ENCODE measurements around the gene EFNA5.
A peak's percentile ranks its signal among the peaks of the same experiment; 100 is the strongest.

DNA sequence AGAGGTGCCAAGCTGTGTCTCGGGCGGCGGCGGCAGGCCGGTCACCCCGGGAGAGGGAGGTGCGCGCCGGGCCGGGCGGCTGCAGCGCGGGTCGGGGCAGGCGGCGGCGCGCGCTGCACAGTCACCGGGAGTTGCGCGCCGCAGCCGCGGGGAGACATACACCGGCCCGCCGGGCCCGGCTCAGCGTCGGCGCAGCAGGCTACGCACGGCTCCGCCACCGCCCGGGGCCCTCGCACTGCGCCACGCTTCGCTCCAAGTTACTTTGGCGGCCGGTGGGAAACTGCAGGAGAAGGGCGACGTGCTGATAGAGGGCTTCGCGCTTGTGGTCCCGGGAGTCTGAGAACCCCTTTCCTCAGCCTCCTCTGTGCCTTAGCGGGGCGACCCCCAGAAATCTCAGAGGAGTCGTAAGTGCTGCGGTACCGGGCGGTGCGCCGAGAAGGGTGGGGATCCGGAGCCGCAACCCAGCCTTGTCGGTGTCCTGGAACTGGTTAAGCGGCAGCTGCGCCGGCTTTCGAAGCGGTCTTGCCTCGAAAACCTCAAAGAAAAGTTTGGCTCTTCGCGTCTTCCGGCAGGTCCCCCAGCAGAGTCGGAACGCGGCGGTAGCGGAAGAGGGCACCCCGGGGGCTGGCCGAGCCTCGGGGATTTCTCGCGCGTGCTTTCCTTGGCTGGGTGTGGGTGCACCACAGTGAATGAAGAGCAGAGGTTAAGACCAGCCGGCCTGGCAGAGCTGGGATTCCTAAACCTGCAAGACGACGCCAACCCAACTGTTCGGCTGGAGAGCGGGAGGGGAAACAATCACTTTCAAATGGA, at the start of gene EFNA5:
- TF ChIP-seq CBX5 (IDR thresholded peaks at IDR 0.05; ENCODE audit: low read depth) (no peak), SPI1 (IDR thresholded peaks at IDR 0.05; ENCODE audit: borderline replicate concordance, insufficient read depth, low read depth, low read length) (no peak), RCOR1 (conservative IDR thresholded peaks at IDR 0.05; ENCODE audit: low read depth, low read length) (no peak), POLR2A (IDR thresholded peaks at IDR 0.05; ENCODE audit: low read depth, low read length) (no peak; the same call in 1 of the 2 replicates), HDGF (IDR thresholded peaks at IDR 0.05) (no peak), FOS (IDR thresholded peaks at IDR 0.05; ENCODE audit: borderline replicate concordance, extremely low read depth, insufficient read length) (no peak), CBFB (IDR thresholded peaks at IDR 0.05; ENCODE audit: low read depth) (no peak), GABPA (IDR thresholded peaks at IDR 0.05; ENCODE audit: low read depth) (0 out of 2 replicates have a peak, but pooled peaks have one; percentile 34), BRCA1 (IDR thresholded peaks at IDR 0.05; ENCODE audit: low read depth, low read length) (no peak)
- TF ChIP-seq, protein P1, sequence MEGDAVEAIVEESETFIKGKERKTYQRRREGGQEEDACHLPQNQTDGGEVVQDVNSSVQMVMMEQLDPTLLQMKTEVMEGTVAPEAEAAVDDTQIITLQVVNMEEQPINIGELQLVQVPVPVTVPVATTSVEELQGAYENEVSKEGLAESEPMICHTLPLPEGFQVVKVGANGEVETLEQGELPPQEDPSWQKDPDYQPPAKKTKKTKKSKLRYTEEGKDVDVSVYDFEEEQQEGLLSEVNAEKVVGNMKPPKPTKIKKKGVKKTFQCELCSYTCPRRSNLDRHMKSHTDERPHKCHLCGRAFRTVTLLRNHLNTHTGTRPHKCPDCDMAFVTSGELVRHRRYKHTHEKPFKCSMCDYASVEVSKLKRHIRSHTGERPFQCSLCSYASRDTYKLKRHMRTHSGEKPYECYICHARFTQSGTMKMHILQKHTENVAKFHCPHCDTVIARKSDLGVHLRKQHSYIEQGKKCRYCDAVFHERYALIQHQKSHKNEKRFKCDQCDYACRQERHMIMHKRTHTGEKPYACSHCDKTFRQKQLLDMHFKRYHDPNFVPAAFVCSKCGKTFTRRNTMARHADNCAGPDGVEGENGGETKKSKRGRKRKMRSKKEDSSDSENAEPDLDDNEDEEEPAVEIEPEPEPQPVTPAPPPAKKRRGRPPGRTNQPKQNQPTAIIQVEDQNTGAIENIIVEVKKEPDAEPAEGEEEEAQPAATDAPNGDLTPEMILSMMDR (IDR thresholded peaks at IDR 0.05 in 2 of 3, conservative IDR thresholded peaks at IDR 0.05 in 1 of 3; ENCODE audit: control insufficient read depth in 2 of 3, extremely low read depth in 1 of 3, insufficient read depth in 1 of 3, low read depth in 3 of 3, low read length in 3 of 3): no peak
